PC-9 (cell line): Measurements from ENCODE around the gene C19orf25. TPM values are rescaled to one million over a fixed set of nuclear protein-coding genes. Genes with fewer than 3 reads are reported as not detected.
A peak's percentile ranks its signal among the peaks of the same experiment; 100 is the strongest.
"Not testable (repeated sequence)": the region's sequence is repeated elsewhere in the genome, so short reads cannot be mapped to it uniquely, and the experiment has no call there.

ENCODE experiments used
- BruUV-seq: library from RNA; stranded (reverse); fragments of 400-500 nt; replicated peaks from 2 replicates; lab custom pipeline; 2021; lab: Mats Ljungman, UMichigan
- CTCF ChIA-PET: fragments of 300-600 bp; sonication (Branson Sonifier 250); formaldehyde crosslinking; loops from one replicate; lab custom pipeline; 2022; ENCODE audit warnings: antibody characterized with exemption; lab: Charles Lee
- POLR2A ChIA-PET: fragments of 300-600 bp; sonication (Branson Sonifier 250); formaldehyde crosslinking; loops from one replicate; lab custom pipeline; 2022; ENCODE audit warnings: antibody characterized with exemption; ENCODE audit not compliant: unreplicated experiment; lab: Charles Lee
- DNase-seq, 2 experiments: peaks; one replicate each; pipeline versions ENCODE4 v3.0.0 to v3.0.0-alpha.2; 2015 to 2022; ENCODE audit warnings: mixed read lengths in 1 of 2
- H2AFZ ChIP-seq: fragments of 200-600 bp; sonication (generic); 2 replicates; pipeline ENCODE4 v1.8.1; 2017; ENCODE audit warnings: antibody characterized with exemption
- H3F3A ChIP-seq: fragments of 200-600 bp; sonication (generic); 2 replicates; pipeline ENCODE4 v1.8.1; 2017; ENCODE audit warnings: antibody characterized with exemption, mild to moderate bottlenecking, low read depth; ENCODE audit not compliant: insufficient read depth
- H3K27ac ChIP-seq: fragments of 200-600 bp; sonication (generic); 2 replicates; pipeline ENCODE4 v1.6.1; 2016; ENCODE audit warnings: mixed run types
- H3K27me3 ChIP-seq: fragments of 200-600 bp; sonication (generic); 2 replicates; pipeline ENCODE4 v1.6.1; 2016; ENCODE audit warnings: low read depth, mixed run types; ENCODE audit not compliant: insufficient read depth
- H3K36me3 ChIP-seq: fragments of 200-600 bp; sonication (generic); 2 replicates; pipeline ENCODE4 v1.6.1; 2016; ENCODE audit warnings: low read depth, mixed run types
- H3K4me1 ChIP-seq: fragments of 200-600 bp; sonication (generic); replicated peaks from 2 replicates; pipeline ENCODE4 v1.6.1; 2016; ENCODE audit warnings: mixed run types; ENCODE audit not compliant: insufficient read depth
- H3K4me2 ChIP-seq: fragments of 200-600 bp; sonication (generic); 2 replicates; pipeline ENCODE4 v1.6.1; 2017; ENCODE audit warnings: mixed run types
- H3K4me3 ChIP-seq: fragments of 200-600 bp; sonication (generic); 2 replicates; pipeline ENCODE4 v1.6.1; 2016; ENCODE audit warnings: mixed run types
- H3K79me2 ChIP-seq: fragments of 200-600 bp; sonication (generic); 2 replicates; pipeline ENCODE4 v1.6.1; 2017; ENCODE audit warnings: low read depth, mixed run types
- H3K9me2 ChIP-seq: fragments of 200-600 bp; sonication (generic); 2 replicates; pipeline ENCODE4 v1.8.1; 2017; ENCODE audit warnings: mild to moderate bottlenecking; ENCODE audit not compliant: insufficient read depth
- H3K9me3 ChIP-seq: fragments of 200-600 bp; sonication (generic); 2 replicates; pipeline ENCODE4 v1.8.1; 2016; ENCODE audit warnings: low read depth; ENCODE audit not compliant: insufficient read depth
- H4K20me1 ChIP-seq: fragments of 200-600 bp; sonication (generic); 2 replicates; pipeline ENCODE4 v1.8.1; 2017; ENCODE audit not compliant: insufficient read depth
- CTCF ChIP-seq: fragments of 200-600 bp; sonication (generic); conservative IDR thresholded peaks from 2 replicates; pipeline ENCODE4 v1.6.1; 2017; ENCODE audit warnings: mixed run types, antibody characterized with exemption, mild to moderate bottlenecking, moderate library complexity
- EZH2 ChIP-seq: fragments of 200-600 bp; sonication (generic); IDR thresholded peaks from 2 replicates; pipeline ENCODE4 v1.8.0; 2017; ENCODE audit warnings: antibody characterized with exemption, low read depth
- intact Hi-C: fragments of 100-400 bp; cut with micrococcal nuclease; formaldehyde crosslinking; loops from one replicate; pipeline ENCODE4 v1.10.0; 2022; ENCODE audit not compliant: unreplicated experiment
- total RNA-seq: library from RNA; stranded (reverse); gene quantifications from 2 replicates; pipeline ENCODE4 v1.2.3, GENCODE V29; 2021

The C19orf25 gene
- total RNA-seq, 1 experiment from 2014 or later = 28.0 TPM

- no peaks in the 10 kb centered on the region for H3K9me3 ChIP-seq
- H2AFZ ChIP-seq = no peak overlapping the region
- no peaks in the 10 kb centered on the region for H3K36me3 ChIP-seq
- no peaks in the 10 kb centered on the region for H4K20me1 ChIP-seq
- TF ChIP-seq CTCF (no peak), EZH2 (no peak)
- BruUV-seq = no TSS peak
- DNase-seq = no peak
- H3K79me2 ChIP-seq = no peaks in the 10 kb centered on the region
- no peaks in the 10 kb centered on the region for H3K27me3 ChIP-seq
- no peaks in the 10 kb centered on the region for H3F3A ChIP-seq
- intact Hi-C loops = no loop called here
- H3K4me2 ChIP-seq = no peak overlapping the region
- H3K27ac ChIP-seq = no peak overlapping the region
- no peaks in the 10 kb centered on the region for H3K9me2 ChIP-seq
- CTCF ChIA-PET = no interaction called here
- H3K4me3 ChIP-seq = no peak overlapping the region
- H3K4me1 ChIP-seq = no peaks in the 10 kb centered on the region
- POLR2A ChIA-PET = no interaction called here
Observed at GRCh38 chr19:1502433-1503088, 23.5 kb upstream of the C19orf25 start.

GRCh38 chr19:1501200-1501595 lies 22.2 kb upstream of the C19orf25 start:
- H3K36me3 ChIP-seq = no peaks in the 10 kb centered on the region
- H2AFZ ChIP-seq = no peak overlapping the region
- no peaks in the 10 kb centered on the region for H3K9me2 ChIP-seq
- no peaks in the 10 kb centered on the region for H3K9me3 ChIP-seq
- no peak overlapping the region for H3K4me3 ChIP-seq
- intact Hi-C loops = no loop called here
- H3K4me1 ChIP-seq = no peaks in the 10 kb centered on the region
- H3K79me2 ChIP-seq = no peaks in the 10 kb centered on the region
- no TSS peak for BruUV-seq
- no peaks in the 10 kb centered on the region for H3K27me3 ChIP-seq
- no peaks in the 10 kb centered on the region for H4K20me1 ChIP-seq
- no peak for TF ChIP-seq CTCF
- TF ChIP-seq EZH2 = no peak
- 0 out of 2 replicates have a peak overlapping the region, but pooled peaks have one; percentile 31 for H3K4me2 ChIP-seq
- CTCF ChIA-PET = no interaction called here
- no peaks in the 10 kb centered on the region for H3F3A ChIP-seq
- POLR2A ChIA-PET = interaction anchor here (0.7 kb wide), 1 partner anchor 11 kb away, joined by 13 read pairs; no protein-coding TSS in a partner anchor
- H3K27ac ChIP-seq = no peak overlapping the region
- DNase-seq = peak; percentile 35 to 65

GRCh38 chr19:1499231-1499630 lies 20.2 kb upstream of the C19orf25 start:
- intact Hi-C loops = not testable (repeated sequence)

More at GRCh38 chr19:1499231-1499630, 20.2 kb upstream of the C19orf25 start:
- H3K36me3 ChIP-seq, H4K20me1 ChIP-seq, H3K4me3 ChIP-seq, H3K79me2 ChIP-seq, H3K4me1 ChIP-seq, H3K4me2 ChIP-seq, H3K9me3 ChIP-seq, POLR2A ChIA-PET, H3K27ac ChIP-seq, CTCF ChIA-PET, H3F3A ChIP-seq, H3K27me3 ChIP-seq, BruUV-seq, DNase-seq, H2AFZ ChIP-seq, H3K9me2 ChIP-seq: not testable (repeated sequence)
